Measurements from ENCODE around the gene PACSIN1.

Gene PACSIN1

DNA sequence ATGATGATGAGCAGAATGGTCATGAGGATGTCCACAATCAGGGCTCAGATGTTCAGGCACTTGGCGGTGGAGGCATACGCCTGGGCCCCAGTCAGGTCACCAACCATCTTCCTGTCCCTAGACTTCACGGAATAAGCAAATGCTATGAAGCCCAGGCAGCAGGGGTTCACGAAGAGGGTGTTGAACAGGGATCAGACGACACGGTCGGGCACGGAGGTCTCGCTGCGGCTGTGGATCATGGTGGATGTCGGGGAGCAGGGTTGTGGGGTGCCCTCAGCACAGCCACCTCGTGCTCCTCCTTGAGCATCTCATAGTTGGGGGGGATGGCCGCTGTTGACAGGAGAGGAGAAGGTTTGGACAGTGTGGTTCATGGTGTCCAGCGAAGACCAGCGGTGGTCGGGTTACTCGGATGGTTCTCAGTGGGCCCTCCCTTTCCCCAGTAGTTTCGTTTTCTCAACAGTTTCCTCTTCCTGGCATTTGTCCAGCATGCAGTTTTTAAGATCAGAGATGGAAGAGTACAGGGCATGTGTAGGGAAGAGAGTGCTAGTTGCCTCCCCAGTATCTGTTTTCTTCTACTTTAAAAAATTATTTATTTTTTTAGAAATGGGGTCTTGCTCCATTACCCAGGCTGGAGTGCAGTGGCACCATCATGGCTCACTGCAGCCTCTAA is 110.5 kb downstream of the PACSIN1 start:
- peaks cover 20% of the 10 kb centered on the region for H3K4me1 Mint-ChIP-seq
- H3K27me3 Mint-ChIP-seq (ENCODE audit: low read depth) = peaks cover 7% of the 10 kb centered on the region
- H3K27ac Mint-ChIP-seq = peak overlapping the region in 2 of 3 experiments; percentile 5 to 70
- no peaks in the 10 kb centered on the region for H3K9me3 Mint-ChIP-seq
- H3K36me3 Mint-ChIP-seq (ENCODE audit: low read depth) = no peaks in the 10 kb centered on the region
- no peak overlapping the region for H3K4me3 Mint-ChIP-seq
- TF ChIP-seq, protein P1, sequence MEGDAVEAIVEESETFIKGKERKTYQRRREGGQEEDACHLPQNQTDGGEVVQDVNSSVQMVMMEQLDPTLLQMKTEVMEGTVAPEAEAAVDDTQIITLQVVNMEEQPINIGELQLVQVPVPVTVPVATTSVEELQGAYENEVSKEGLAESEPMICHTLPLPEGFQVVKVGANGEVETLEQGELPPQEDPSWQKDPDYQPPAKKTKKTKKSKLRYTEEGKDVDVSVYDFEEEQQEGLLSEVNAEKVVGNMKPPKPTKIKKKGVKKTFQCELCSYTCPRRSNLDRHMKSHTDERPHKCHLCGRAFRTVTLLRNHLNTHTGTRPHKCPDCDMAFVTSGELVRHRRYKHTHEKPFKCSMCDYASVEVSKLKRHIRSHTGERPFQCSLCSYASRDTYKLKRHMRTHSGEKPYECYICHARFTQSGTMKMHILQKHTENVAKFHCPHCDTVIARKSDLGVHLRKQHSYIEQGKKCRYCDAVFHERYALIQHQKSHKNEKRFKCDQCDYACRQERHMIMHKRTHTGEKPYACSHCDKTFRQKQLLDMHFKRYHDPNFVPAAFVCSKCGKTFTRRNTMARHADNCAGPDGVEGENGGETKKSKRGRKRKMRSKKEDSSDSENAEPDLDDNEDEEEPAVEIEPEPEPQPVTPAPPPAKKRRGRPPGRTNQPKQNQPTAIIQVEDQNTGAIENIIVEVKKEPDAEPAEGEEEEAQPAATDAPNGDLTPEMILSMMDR (IDR thresholded peaks at IDR 0.05; ENCODE audit: unreplicated experiment in 3 of 3) = no peak

DNA sequence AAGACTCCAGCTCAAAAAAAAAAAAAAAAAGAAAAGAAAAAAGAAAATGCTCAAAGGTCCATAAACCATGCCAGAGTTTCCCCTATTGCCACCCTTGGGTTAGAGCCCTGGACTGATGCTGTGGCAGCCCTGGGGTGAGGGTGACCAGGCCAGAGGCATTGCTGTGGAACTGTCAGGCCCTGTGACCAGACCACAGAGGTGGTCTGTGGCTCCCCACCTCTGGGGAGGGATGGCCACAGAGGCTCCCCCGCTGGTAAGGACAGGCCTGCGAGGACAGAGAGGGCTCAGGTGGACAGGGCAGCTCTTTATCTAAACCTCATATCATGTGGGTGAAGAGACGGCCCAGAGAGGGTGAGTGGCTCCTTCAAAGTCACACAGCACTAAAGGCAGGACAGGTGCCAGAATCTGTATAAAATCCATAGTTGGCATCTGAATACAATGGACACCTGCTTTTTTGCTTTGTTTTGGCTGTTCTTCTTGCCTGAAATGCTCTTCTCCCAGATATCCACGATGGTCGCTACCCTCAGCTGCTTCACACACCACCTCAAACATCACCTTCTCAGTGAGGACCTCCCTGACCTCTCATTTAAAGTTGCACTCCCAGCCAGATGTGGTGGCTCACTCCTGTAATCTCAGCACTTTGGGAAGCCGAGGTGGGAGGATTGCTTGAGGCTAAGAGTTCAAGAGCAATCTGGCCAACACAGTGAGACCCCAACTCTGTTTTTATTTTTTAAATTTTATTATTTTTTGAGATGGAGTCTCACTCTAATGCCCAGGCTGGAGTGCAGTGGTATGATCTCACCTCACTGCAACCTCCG is 112.8 kb downstream of the PACSIN1 start:
- no peaks in the 10 kb centered on the region for H3K36me3 Mint-ChIP-seq (ENCODE audit: low read depth)
- no peak overlapping the region for H3K27ac Mint-ChIP-seq
- no peak overlapping the region for H3K4me3 Mint-ChIP-seq
- H3K9me3 Mint-ChIP-seq = no peaks in the 10 kb centered on the region
- TF ChIP-seq, protein P1 (IDR thresholded peaks at IDR 0.05; ENCODE audit: unreplicated experiment in 3 of 3) = no peak
- no peaks in the 10 kb centered on the region for H3K27me3 Mint-ChIP-seq (ENCODE audit: low read depth)
- H3K4me1 Mint-ChIP-seq = peaks cover 21% of the 10 kb centered on the region

DNA sequence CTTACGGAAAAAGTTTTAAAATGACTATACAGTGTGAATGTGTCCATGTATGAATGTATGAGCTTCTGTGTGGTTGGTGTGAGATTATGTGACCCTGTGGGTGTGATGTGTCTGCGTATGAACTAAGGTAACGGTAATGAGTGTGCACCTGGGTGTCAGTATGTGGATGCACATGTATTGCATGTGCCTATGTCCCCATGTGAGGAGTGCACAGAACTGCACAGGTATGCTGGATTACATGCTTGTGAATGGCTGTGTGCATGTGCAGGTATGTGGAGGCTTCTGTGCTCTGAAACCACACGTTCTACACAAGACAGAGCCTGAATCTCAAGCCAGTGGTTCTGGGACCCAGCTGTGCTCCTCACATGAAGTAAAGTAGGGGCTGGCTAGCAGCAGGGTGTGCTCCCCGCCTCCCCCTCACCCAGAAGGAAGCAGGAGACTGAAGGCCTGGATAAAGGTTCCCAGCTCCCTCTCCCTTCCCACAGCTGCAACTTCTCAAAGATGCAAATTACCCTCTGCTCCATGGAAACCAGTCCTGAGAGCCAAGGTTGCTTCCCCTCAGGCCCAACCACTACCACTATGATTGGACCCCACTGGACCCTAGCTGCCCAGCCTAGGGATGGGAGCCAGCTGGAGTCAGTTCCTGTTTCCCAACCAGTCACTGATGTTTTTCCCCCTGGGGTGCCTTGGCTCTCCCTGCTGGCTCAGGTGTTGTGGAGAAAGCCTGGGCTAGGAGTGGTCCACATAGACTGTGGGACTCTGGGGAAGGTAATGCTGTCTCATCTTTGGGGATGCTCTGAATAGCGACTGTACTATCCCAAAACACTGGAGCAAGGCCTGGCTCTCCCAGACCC is 115.1 kb downstream of the PACSIN1 start:
- no peaks in the 10 kb centered on the region for H3K27me3 Mint-ChIP-seq (ENCODE audit: low read depth)
- peaks cover 30% of the 10 kb centered on the region for H3K4me1 Mint-ChIP-seq
- H3K36me3 Mint-ChIP-seq (ENCODE audit: low read depth) = no peaks in the 10 kb centered on the region
- TF ChIP-seq, protein P1 (IDR thresholded peaks at IDR 0.05; ENCODE audit: unreplicated experiment in 3 of 3) = no peak
- no peaks in the 10 kb centered on the region for H3K9me3 Mint-ChIP-seq
- H3K4me3 Mint-ChIP-seq = no peak overlapping the region
- H3K27ac Mint-ChIP-seq = peak overlapping the region; percentile 80 to 93 (median 87)

DNA sequence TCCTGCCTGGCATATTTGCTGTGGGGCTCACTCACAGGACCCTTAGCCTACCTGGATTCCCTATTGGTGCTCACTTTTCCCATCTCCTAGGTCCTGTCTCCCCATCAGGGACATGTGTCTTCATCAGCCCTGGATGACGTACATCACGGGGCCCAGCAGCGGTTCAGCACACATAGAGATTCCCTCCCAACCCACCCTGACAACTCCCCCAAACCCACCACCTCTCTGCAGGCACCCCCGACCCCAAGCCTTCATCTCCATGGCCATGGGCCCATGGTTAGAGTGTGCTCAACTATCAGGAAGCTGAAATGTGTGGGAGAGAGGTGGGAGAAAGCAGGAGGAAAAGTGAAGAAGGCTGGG is 115.7 kb downstream of the PACSIN1 start:
- Mint-ChIP-seq H3K9me3 (no peaks in the 10 kb centered on the region), H3K4me3 (no peak overlapping the region), H3K4me1 (peaks cover 30% of the 10 kb centered on the region), H3K27ac (peak overlapping the region; percentile 80 to 93 (median 87)), H3K27me3 (ENCODE audit: low read depth) (no peaks in the 10 kb centered on the region), H3K36me3 (ENCODE audit: low read depth) (no peaks in the 10 kb centered on the region)
- TF ChIP-seq, protein P1 (IDR thresholded peaks at IDR 0.05; ENCODE audit: unreplicated experiment in 3 of 3) = no peak

DNA sequence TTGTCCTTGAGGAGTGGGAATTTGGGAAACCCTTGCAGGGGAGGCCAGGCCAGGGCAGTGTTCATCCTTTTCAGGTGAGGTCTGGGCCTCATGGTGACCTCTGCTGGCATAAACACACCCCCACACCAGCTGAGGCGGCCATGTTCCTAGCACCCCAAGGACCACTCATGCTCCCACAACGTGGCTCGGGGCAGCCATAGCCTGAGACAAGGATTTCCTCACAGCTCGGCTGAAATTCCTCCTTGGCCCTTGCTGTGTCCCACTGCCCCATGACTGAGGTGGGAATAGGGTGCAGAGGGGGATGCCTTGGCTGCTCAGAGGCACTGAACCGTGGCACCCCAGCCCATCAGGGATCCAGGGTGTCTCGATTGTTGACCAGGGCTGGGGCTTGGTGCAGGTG is 117.6 kb downstream of the PACSIN1 start:
- H3K9me3 Mint-ChIP-seq = no peaks in the 10 kb centered on the region
- peaks cover 30% of the 10 kb centered on the region for H3K4me1 Mint-ChIP-seq
- TF ChIP-seq, protein P1 (IDR thresholded peaks at IDR 0.05; ENCODE audit: unreplicated experiment in 3 of 3) = no peak
- H3K4me3 Mint-ChIP-seq = no peak overlapping the region
- H3K36me3 Mint-ChIP-seq (ENCODE audit: low read depth) = no peaks in the 10 kb centered on the region
- peak overlapping the region in 2 of 3 experiments; percentile 31 to 60 for H3K27ac Mint-ChIP-seq
- H3K27me3 Mint-ChIP-seq (ENCODE audit: low read depth) = no peaks in the 10 kb centered on the region
